A549 treated with GW870086 at 1 μM for 4 hours (cell line): ENCODE data around the gene RALGPS2. TPM values are rescaled to one million over a fixed set of nuclear protein-coding genes. Genes with fewer than 3 reads are reported as not detected.

Source experiments
- total RNA-seq: library from RNA; stranded (reverse); fragments of 200-300 nt; extraction: Qiagen RNA extraction; gene quantifications from 5 replicates; pipeline ENCODE4 v1.2.3, GENCODE V29; 2022; ENCODE audit warnings: low read depth

RALGPS2 gene
- total RNA-seq: 16.9 to 31.5 TPM (median 23.1 TPM) in 5 replicates

GRCh38 chr1:178724728-178725465, at the start of gene RALGPS2:
Gene RALGPS2, plus strand, starts transcription at chr1:178725244. Its CDS starts 51,521 bp downstream, at chr1:178776765.

GRCh38 chr1:178870944-178871343, 145.9 kb downstream of the RALGPS2 start, which contains the start of gene ANGPTL1:
Gene ANGPTL1, minus strand, starts transcription at chr1:178871077. Its CDS starts 5,301 bp downstream, at chr1:178865776.

Other genes starting within 250 kb of the RALGPS2 start
- gene CLEC20A, start 228.3 kb upstream of the RALGPS2 start, total RNA-seq: not detected in 5 replicates
- 0.09 TPM in 1 of 5 replicates, not detected in the others for gene TEX35, start 212.1 kb upstream of the RALGPS2 start, total RNA-seq
- not detected in 5 replicates for gene ANGPTL1, start 145.8 kb downstream of the RALGPS2 start, total RNA-seq